Smooth muscle cell (in vitro differentiated cells): ENCODE measurements around the gene ASB18. TPM values are rescaled to one million over a fixed set of nuclear protein-coding genes. Genes with fewer than 3 reads are reported as not detected.

Experiments used
- DNase-seq: peaks from one replicate; lab custom pipeline; 2025; ENCODE audit not compliant: unreplicated experiment; lab: John Stamatoyannopoulos, UW
- H2AFZ ChIP-seq: fragments of 200-600 bp; sonication (generic); 2 replicates; pipeline ENCODE4 v1.6.0; 2016; ENCODE audit warnings: antibody characterized with exemption, low read depth, mild to moderate bottlenecking
- H3F3A ChIP-seq: fragments of 200-600 bp; sonication (generic); 2 replicates; pipeline ENCODE4 v1.6.0; 2017; ENCODE audit warnings: antibody characterized with exemption, low read depth
- H3K27ac ChIP-seq: fragments of 200-600 bp; sonication (generic); 2 replicates; pipeline ENCODE4 v1.5.1; 2016; ENCODE audit warnings: low read depth, mild to moderate bottlenecking
- H3K27me3 ChIP-seq: fragments of 200-600 bp; sonication (generic); 2 replicates; pipeline ENCODE4 v1.6.1; 2016; ENCODE audit warnings: low read depth, mild to moderate bottlenecking
- H3K36me3 ChIP-seq: fragments of 200-600 bp; sonication (generic); 2 replicates; pipeline ENCODE4 v1.5.1; 2016; ENCODE audit warnings: low read depth
- H3K4me1 ChIP-seq: fragments of 200-600 bp; sonication (generic); 2 replicates; pipeline ENCODE4 v1.5.1; 2016; ENCODE audit warnings: low read depth
- H3K4me2 ChIP-seq: fragments of 200-600 bp; sonication (generic); 2 replicates; pipeline ENCODE4 v1.6.0; 2016; ENCODE audit warnings: mild to moderate bottlenecking
- H3K4me3 ChIP-seq: fragments of 200-600 bp; sonication (generic); 2 replicates; pipeline ENCODE4 v1.5.1; 2016; ENCODE audit warnings: mild to moderate bottlenecking
- H3K79me2 ChIP-seq: fragments of 200-600 bp; sonication (generic); 2 replicates; pipeline ENCODE4 v1.6.0; 2016; ENCODE audit warnings: low read depth, mild to moderate bottlenecking
- H3K9ac ChIP-seq: fragments of 200-600 bp; sonication (generic); 2 replicates; pipeline ENCODE4 v1.6.0; 2016; ENCODE audit warnings: low read depth
- H3K9me3 ChIP-seq: fragments of 200-600 bp; sonication (generic); replicated peaks from 2 replicates; pipeline ENCODE4 v1.5.1; 2016; ENCODE audit warnings: low read depth
- H4K20me1 ChIP-seq: fragments of 200-600 bp; sonication (generic); 2 replicates; pipeline ENCODE4 v1.6.0; 2016; ENCODE audit warnings: low read depth
- CTCF ChIP-seq: fragments of 200-600 bp; sonication (generic); IDR thresholded peaks from 2 replicates; pipeline ENCODE4 v1.5.1; 2017; ENCODE audit warnings: borderline replicate concordance, mild to moderate bottlenecking, antibody characterized with exemption; ENCODE audit not compliant: insufficient read depth, poor library complexity, severe bottlenecking
- whole genome bisulfite sequencing: methylation state at CpG from one replicate; pipeline ENCODE4 v1.1.7; 2016; ENCODE audit warnings: low lambda C conversion rate; 5-methylcytosine and 5-hydroxymethylcytosine counted together
- polyA plus RNA-seq: library from polyadenylated mRNA; unstranded; fragments of >200 nt; fragmentation: Nextera tagmentation; extraction: Ambion mirVana; gene quantifications from 2 replicates; pipeline ENCODE4 v1.2.1, GENCODE V29; 2016
- total RNA-seq: library from RNA; depleted of rRNA; stranded (reverse); fragments of >200 nt; gene quantifications from 2 replicates; pipeline ENCODE4 v1.2.3, GENCODE V29; 2014

Gene ASB18
- total and polyA plus RNA-seq, 2 experiments from 2014 or later, result 0.05 TPM; not detected in 1

DNA sequence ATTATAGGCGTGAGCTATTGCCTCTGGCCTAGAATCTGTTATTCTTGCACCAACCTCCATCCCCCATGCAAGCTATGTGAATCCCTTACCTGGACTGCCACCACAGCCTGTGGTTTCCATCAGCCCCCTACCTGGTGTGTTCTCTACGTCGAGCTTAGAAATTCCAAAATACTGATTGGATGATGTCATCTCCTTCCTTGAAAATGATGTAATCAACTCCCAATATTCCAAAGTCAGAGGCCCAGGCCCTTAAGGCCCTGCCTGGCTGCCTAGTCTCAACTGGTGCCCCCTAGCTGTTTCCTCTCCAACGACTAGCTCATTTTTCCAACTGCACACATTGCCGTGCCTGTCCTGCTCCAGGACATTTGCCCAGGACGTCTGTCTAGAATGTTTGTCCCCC is 54.7 kb downstream of the ASB18 start:
- H2AFZ ChIP-seq, result no peak overlapping the region
- H3K27ac ChIP-seq, result no peak overlapping the region
- no peak for DNase-seq
- no peaks in the 10 kb centered on the region for H3K9me3 ChIP-seq
- no peaks in the 10 kb centered on the region for H3F3A ChIP-seq
- no peaks in the 10 kb centered on the region for H4K20me1 ChIP-seq
- H3K4me1 ChIP-seq, result no peaks in the 10 kb centered on the region
- H3K9ac ChIP-seq, result no peak overlapping the region
- no peaks in the 10 kb centered on the region for H3K27me3 ChIP-seq
- no peak for TF ChIP-seq CTCF
- no peak overlapping the region for H3K4me3 ChIP-seq
- no peak overlapping the region for H3K4me2 ChIP-seq
- H3K79me2 ChIP-seq, result no peaks in the 10 kb centered on the region
- no peaks in the 10 kb centered on the region for H3K36me3 ChIP-seq
- 65% methylated on average over 6 of the region's 6 CpGs for WGBS

- no peaks in the 10 kb centered on the region for H3K79me2 ChIP-seq
- no peaks in the 10 kb centered on the region for H3K4me1 ChIP-seq
- no peaks in the 10 kb centered on the region for H3K9me3 ChIP-seq
- H3K36me3 ChIP-seq, result no peaks in the 10 kb centered on the region
- no peak overlapping the region for H2AFZ ChIP-seq
- TF ChIP-seq CTCF, result no peak
- H3K27ac ChIP-seq, result no peak overlapping the region
- no peak overlapping the region for H3K4me3 ChIP-seq
- no peaks in the 10 kb centered on the region for H4K20me1 ChIP-seq
- H3K9ac ChIP-seq, result no peak overlapping the region
- H3K4me2 ChIP-seq, result no peak overlapping the region
- H3K27me3 ChIP-seq, result no peaks in the 10 kb centered on the region
- no peak for DNase-seq
- H3F3A ChIP-seq, result no peaks in the 10 kb centered on the region
- WGBS, result 87% methylated on average over 28 of the region's 28 CpGs
These were observed 55.9 kb downstream of the ASB18 start for GRCh38 chr2:236208019-236208926.

DNA sequence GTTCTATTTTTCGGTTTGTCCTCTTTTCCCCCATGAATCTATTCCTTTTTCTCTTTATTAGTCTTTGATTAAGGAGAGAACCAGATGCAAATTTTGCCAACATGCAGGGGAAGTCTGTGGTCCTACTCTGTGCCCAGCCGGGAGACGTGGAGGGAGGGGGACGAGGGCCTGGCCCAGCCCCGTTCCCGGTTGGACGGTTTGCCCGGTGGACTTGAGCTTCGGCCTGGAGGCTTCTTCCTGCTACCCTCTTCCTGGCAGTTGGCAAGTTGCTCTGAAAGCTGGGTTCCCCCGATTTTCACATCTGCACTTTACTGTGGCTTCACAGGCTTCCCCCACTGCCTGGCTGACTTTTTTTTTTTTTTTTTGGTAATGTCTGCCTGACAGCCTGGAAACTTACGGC is 56.7 kb downstream of the ASB18 start:
- Histone ChIP-seq H3K4me2 (no peak overlapping the region), H3K27me3 (no peaks in the 10 kb centered on the region), H2AFZ (no peak overlapping the region), H3F3A (no peaks in the 10 kb centered on the region), H3K27ac (no peak overlapping the region), H3K4me3 (no peak overlapping the region), H3K36me3 (no peaks in the 10 kb centered on the region), H3K4me1 (no peaks in the 10 kb centered on the region), H3K79me2 (no peaks in the 10 kb centered on the region), H3K9me3 (no peaks in the 10 kb centered on the region), H4K20me1 (no peaks in the 10 kb centered on the region), H3K9ac (no peak overlapping the region)
- 94% methylated on average over 11 of the region's 11 CpGs for WGBS
- DNase-seq, result no peak
- no peak for TF ChIP-seq CTCF
